GM19372 (cell line): ENCODE measurements around the gene MYH11.
"Not testable (repeated sequence)": the region's sequence is repeated elsewhere in the genome, so short reads cannot be mapped to it uniquely, and the experiment has no call there.

Experiments
- ATAC-seq: cut with Tn5 transposase; IDR thresholded peaks from one replicate; pipeline ENCODE4 v1.9.1; 2021; ENCODE audit warnings: mild to moderate bottlenecking, low read depth, moderate library complexity; ENCODE audit not compliant: unreplicated experiment

Gene MYH11

GRCh38 chr16:15846510-15846909 lies 10.3 kb downstream of the MYH11 start:
- no peak for ATAC-seq

GRCh38 chr16:15843635-15844279 lies 13.1 kb downstream of the MYH11 start:
- no peak for ATAC-seq

GRCh38 chr16:15839204-15839603 lies 17.6 kb downstream of the MYH11 start:
- ATAC-seq = not testable (repeated sequence)

- no peak for ATAC-seq
Measured at GRCh38 chr16:15837761-15838160, 19.1 kb downstream of the MYH11 start.

- no peak for ATAC-seq
Measured at GRCh38 chr16:15836965-15837611, 19.7 kb downstream of the MYH11 start.

GRCh38 chr16:15836074-15836473 lies 20.8 kb downstream of the MYH11 start:
- no peak for ATAC-seq

- ATAC-seq = no peak
Measured at GRCh38 chr16:15835136-15835878, 21.5 kb downstream of the MYH11 start.

GRCh38 chr16:15834502-15834901 lies 22.3 kb downstream of the MYH11 start:
- ATAC-seq = no peak

- no peak for ATAC-seq
Measured at GRCh38 chr16:15833541-15833940, 23.3 kb downstream of the MYH11 start.

GRCh38 chr16:15832241-15832640 lies 24.6 kb downstream of the MYH11 start:
- no peak for ATAC-seq

- ATAC-seq = no peak
Measured at GRCh38 chr16:15830832-15831451, 25.9 kb downstream of the MYH11 start.

GRCh38 chr16:15829460-15829859 lies 27.4 kb downstream of the MYH11 start:
- no peak for ATAC-seq

- no peak for ATAC-seq
Measured at GRCh38 chr16:15827709-15828343, 29.0 kb downstream of the MYH11 start.

- no peak for ATAC-seq
Measured at GRCh38 chr16:15827299-15827698, 29.5 kb downstream of the MYH11 start.

- no peak for ATAC-seq
Measured at GRCh38 chr16:15825750-15826305, 31.0 kb downstream of the MYH11 start.

GRCh38 chr16:15822957-15823356 lies 33.9 kb downstream of the MYH11 start:
- no peak for ATAC-seq

- ATAC-seq = no peak
Measured at GRCh38 chr16:15820837-15821236, 36.0 kb downstream of the MYH11 start.

GRCh38 chr16:15819046-15819445 lies 37.8 kb downstream of the MYH11 start:
- no peak for ATAC-seq

- no peak for ATAC-seq
Measured at GRCh38 chr16:15817446-15817845, 39.4 kb downstream of the MYH11 start.

- ATAC-seq = no peak
Measured at GRCh38 chr16:15816228-15816627, 40.6 kb downstream of the MYH11 start.

- ATAC-seq = not testable (repeated sequence)
Measured at GRCh38 chr16:15812401-15812750, 44.5 kb downstream of the MYH11 start.
